ENCODE data around the gene TAPBP. TPM values are rescaled to one million over a fixed set of nuclear protein-coding genes. Genes with fewer than 3 reads are reported as not detected.
A peak's percentile ranks its signal among the peaks of the same experiment; 100 is the strongest.

TAPBP gene
- total and polyA plus RNA-seq, 2 donors from 2014 or later: 53.5 to 217 TPM

- Histone ChIP-seq H3K4me3 (ENCODE audit: low read length in 3 of 3) (no peak overlapping the region), H3K27ac (ENCODE audit: low read depth in 2 of 2, low read length in 2 of 2) (no peak overlapping the region), H3K9me3 (ENCODE audit: control insufficient read depth in 2 of 3, insufficient read depth in 1 of 3, low read length in 3 of 3) (no peaks in the 10 kb centered on the region), H3K27me3 (ENCODE audit: control insufficient read depth, insufficient read depth, low read length) (no peaks in the 10 kb centered on the region), H3K36me3 (ENCODE audit: control insufficient read depth in 2 of 3, insufficient read depth in 3 of 3, low read length in 3 of 3) (peaks cover 2 to 26% (median 18%) of the 10 kb centered on the region in 3 donors), H3K4me1 (ENCODE audit: control insufficient read depth in 2 of 3, insufficient read depth in 2 of 3, low read depth in 1 of 3, low read length in 3 of 3) (peaks cover 0 to 16% (median 6%) of the 10 kb centered on the region in 3 donors), H3K9ac (ENCODE audit: low read length in 3 of 3) (no peak overlapping the region)
- peak in 1 of 5 donors; percentile 71 for DNase-seq
- TF ChIP-seq CTCF (IDR thresholded peaks at IDR 0.05; ENCODE audit: borderline replicate concordance, extremely low read depth, insufficient read depth): no peak
- intact Hi-C loops (cut with DNase I): no loop called here
- FAIRE-seq: no peak
Observed at GRCh38 chr6:33279257-33279695, 34.6 kb downstream of the TAPBP start.

- no peak for TF ChIP-seq CTCF (IDR thresholded peaks at IDR 0.05; ENCODE audit: borderline replicate concordance, extremely low read depth, insufficient read depth)
- Histone ChIP-seq H3K27me3 (ENCODE audit: control insufficient read depth, insufficient read depth, low read length) (no peaks in the 10 kb centered on the region), H3K36me3 (ENCODE audit: control insufficient read depth in 2 of 3, insufficient read depth in 3 of 3, low read length in 3 of 3) (peaks cover 2 to 28% (median 20%) of the 10 kb centered on the region in 3 donors), H3K9me3 (ENCODE audit: control insufficient read depth in 2 of 3, insufficient read depth in 1 of 3, low read length in 3 of 3) (no peaks in the 10 kb centered on the region), H3K27ac (ENCODE audit: low read depth in 2 of 2, low read length in 2 of 2) (no peak overlapping the region), H3K4me3 (ENCODE audit: low read length in 3 of 3) (no peak overlapping the region), H3K9ac (ENCODE audit: low read length in 3 of 3) (no peak overlapping the region), H3K4me1 (ENCODE audit: control insufficient read depth in 2 of 3, insufficient read depth in 2 of 3, low read depth in 1 of 3, low read length in 3 of 3) (peaks cover 0 to 19% (median 6%) of the 10 kb centered on the region in 3 donors)
- no peak for FAIRE-seq
- intact Hi-C loops (cut with DNase I): no loop called here
- DNase-seq: peak in 1 of 5 donors; percentile 37
Observed at GRCh38 chr6:33278810-33279209, 35.1 kb downstream of the TAPBP start.

- H3K27ac ChIP-seq (ENCODE audit: low read depth in 2 of 2, low read length in 2 of 2): no peak overlapping the region
- H3K4me3 ChIP-seq (ENCODE audit: low read length in 3 of 3): no peak overlapping the region
- peaks cover 4 to 28% (median 20%) of the 10 kb centered on the region in 3 donors for H3K36me3 ChIP-seq (ENCODE audit: control insufficient read depth in 2 of 3, insufficient read depth in 3 of 3, low read length in 3 of 3)
- H3K9me3 ChIP-seq (ENCODE audit: control insufficient read depth in 2 of 3, insufficient read depth in 1 of 3, low read length in 3 of 3): no peaks in the 10 kb centered on the region
- H3K9ac ChIP-seq (ENCODE audit: low read length in 3 of 3): no peak overlapping the region
- intact Hi-C loops (cut with DNase I): no loop called here
- FAIRE-seq (no peak), DNase-seq (no peak)
- no peak for TF ChIP-seq CTCF (IDR thresholded peaks at IDR 0.05; ENCODE audit: borderline replicate concordance, extremely low read depth, insufficient read depth)
- peaks cover 2 to 20% (median 6%) of the 10 kb centered on the region in 3 donors for H3K4me1 ChIP-seq (ENCODE audit: control insufficient read depth in 2 of 3, insufficient read depth in 2 of 3, low read depth in 1 of 3, low read length in 3 of 3)
- no peaks in the 10 kb centered on the region for H3K27me3 ChIP-seq (ENCODE audit: control insufficient read depth, insufficient read depth, low read length)
Observed at GRCh38 chr6:33278392-33278741, 35.5 kb downstream of the TAPBP start.
